Vagina (tissue), 2 donors: Measurements from ENCODE around the gene TMEM30A.

ENCODE experiments used
- CTCF ChIP-seq, 3 experiments: fragments of 450-650 bp in 2 of 3; fragments of 200-600 bp in 1 of 3; sonication (generic) in 1 of 3; IDR thresholded peaks; one replicate each; pipeline ENCODE4 v1.5.1; 2017 to 2019; ENCODE audit warnings: antibody characterized with exemption in 3 of 3, mild to moderate bottlenecking in 2 of 3, moderate library complexity in 2 of 3
- POLR2A ChIP-seq, 2 donors: fragments of 450-650 bp; IDR thresholded peaks; one replicate each; pipeline ENCODE4 v1.6.1; 2017; ENCODE audit warnings: antibody characterized with exemption in 2 of 2, mild to moderate bottlenecking in 2 of 2, moderate library complexity in 2 of 2
- POLR2AphosphoS5 ChIP-seq, 2 donors: sonication (generic); formaldehyde crosslinking; IDR thresholded peaks; one replicate each; pipeline ENCODE4 v1.9.0; 2017; ENCODE audit warnings: antibody characterized with exemption in 2 of 2, mild to moderate bottlenecking in 2 of 2, low read depth in 1 of 2; ENCODE audit not compliant: insufficient read depth in 1 of 2

- TF ChIP-seq POLR2AphosphoS5 (IDR thresholded peaks at IDR 0.05; ENCODE audit: insufficient read depth in 1 of 2, low read depth in 1 of 2), result no peak
- no peak for TF ChIP-seq POLR2A (IDR thresholded peaks at IDR 0.05)
- TF ChIP-seq CTCF (IDR thresholded peaks at IDR 0.05), result no peak
Observed at GRCh38 chr6:75301537-75301936, 16.9 kb upstream of the TMEM30A start.
